ENCODE results near the gene MTMR12. TPM values are rescaled to one million over a fixed set of nuclear protein-coding genes. Genes with fewer than 3 reads are reported as not detected.

The MTMR12 gene
- polyA plus RNA-seq, 1 donor (not counting 4 experiments of a cell fraction or from before 2014, with no cell fraction given) = 17.1 TPM

DNA sequence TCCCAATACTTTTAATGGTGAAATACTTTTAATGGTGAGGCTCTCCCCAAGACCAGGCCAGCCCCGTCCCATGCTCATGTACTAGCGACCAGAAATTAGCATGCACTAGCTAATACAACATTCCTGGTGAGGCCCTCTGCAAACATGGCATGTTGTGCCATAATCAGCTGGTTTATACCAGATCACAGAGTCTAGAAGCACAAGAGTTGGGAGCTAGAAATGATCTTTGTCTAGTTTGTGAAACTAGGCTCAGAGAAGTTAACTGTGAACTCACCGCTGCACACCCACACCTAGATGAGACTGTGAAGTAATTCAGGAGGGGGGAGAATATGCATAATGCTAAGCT, 37.4 kb downstream of the MTMR12 start:
- Histone ChIP-seq H3K4me2 (ENCODE audit: control insufficient read depth, extremely low read depth, insufficient read depth, low read depth, low read length) (no peak overlapping the region), H3K4me1 (ENCODE audit: control insufficient read depth, extremely low read depth, insufficient read depth, low read length) (peaks cover 6% of the 10 kb centered on the region), H3K27ac (ENCODE audit: control insufficient read depth, insufficient read depth, low read length) (no peak overlapping the region), H3K9me1 (ENCODE audit: control insufficient read depth, extremely low read depth, insufficient read depth, low read length) (no peaks in the 10 kb centered on the region), H3K27me3 (ENCODE audit: control insufficient read depth, extremely low read depth, insufficient read depth, low read length) (no peaks in the 10 kb centered on the region), H3K4me3 (ENCODE audit: control insufficient read depth in 2 of 3, extremely low read depth in 1 of 3, insufficient read depth in 2 of 3, low read depth in 1 of 3, low read length in 3 of 3) (no peak overlapping the region), H3K79me2 (ENCODE audit: control insufficient read depth, insufficient read depth, low read length) (no peaks in the 10 kb centered on the region), H3K9ac (ENCODE audit: control insufficient read depth, extremely low read depth, insufficient read depth, low read length) (no peak overlapping the region), H2AFZ (ENCODE audit: control insufficient read depth, low read length) (no peak overlapping the region), H3K9me3 (ENCODE audit: control insufficient read depth, low read depth, low read length) (no peaks in the 10 kb centered on the region), H3K36me3 (ENCODE audit: control insufficient read depth in 2 of 2, extremely low read depth in 1 of 2, insufficient read depth in 2 of 2, low read length in 2 of 2) (peaks cover 14 to 17% of the 10 kb centered on the region in 2 experiments), H4K20me1 (ENCODE audit: control insufficient read depth, extremely low read depth, insufficient read depth, low read length) (no peaks in the 10 kb centered on the region)
- TF ChIP-seq EZH2 (IDR thresholded peaks at IDR 0.05; ENCODE audit: low read length) = no peak
- TF ChIP-seq, protein P1, sequence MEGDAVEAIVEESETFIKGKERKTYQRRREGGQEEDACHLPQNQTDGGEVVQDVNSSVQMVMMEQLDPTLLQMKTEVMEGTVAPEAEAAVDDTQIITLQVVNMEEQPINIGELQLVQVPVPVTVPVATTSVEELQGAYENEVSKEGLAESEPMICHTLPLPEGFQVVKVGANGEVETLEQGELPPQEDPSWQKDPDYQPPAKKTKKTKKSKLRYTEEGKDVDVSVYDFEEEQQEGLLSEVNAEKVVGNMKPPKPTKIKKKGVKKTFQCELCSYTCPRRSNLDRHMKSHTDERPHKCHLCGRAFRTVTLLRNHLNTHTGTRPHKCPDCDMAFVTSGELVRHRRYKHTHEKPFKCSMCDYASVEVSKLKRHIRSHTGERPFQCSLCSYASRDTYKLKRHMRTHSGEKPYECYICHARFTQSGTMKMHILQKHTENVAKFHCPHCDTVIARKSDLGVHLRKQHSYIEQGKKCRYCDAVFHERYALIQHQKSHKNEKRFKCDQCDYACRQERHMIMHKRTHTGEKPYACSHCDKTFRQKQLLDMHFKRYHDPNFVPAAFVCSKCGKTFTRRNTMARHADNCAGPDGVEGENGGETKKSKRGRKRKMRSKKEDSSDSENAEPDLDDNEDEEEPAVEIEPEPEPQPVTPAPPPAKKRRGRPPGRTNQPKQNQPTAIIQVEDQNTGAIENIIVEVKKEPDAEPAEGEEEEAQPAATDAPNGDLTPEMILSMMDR (optimal IDR thresholded peaks at IDR 0.05 in 1 of 3, IDR thresholded peaks at IDR 0.05 in 1 of 3, conservative IDR thresholded peaks at IDR 0.05 in 1 of 3; ENCODE audit: extremely low read depth in 1 of 3, insufficient read depth in 2 of 3, low read length in 3 of 3) = no peak
- no peak for FAIRE-seq
- DNase-seq (ENCODE audit: low read depth, low spot score) = no peak
- dilution Hi-C loops (cut with MboI; ENCODE audit: extremely low pct_ligation_motif_present, low sequenced_read_pairs) = no loop called here

DNA sequence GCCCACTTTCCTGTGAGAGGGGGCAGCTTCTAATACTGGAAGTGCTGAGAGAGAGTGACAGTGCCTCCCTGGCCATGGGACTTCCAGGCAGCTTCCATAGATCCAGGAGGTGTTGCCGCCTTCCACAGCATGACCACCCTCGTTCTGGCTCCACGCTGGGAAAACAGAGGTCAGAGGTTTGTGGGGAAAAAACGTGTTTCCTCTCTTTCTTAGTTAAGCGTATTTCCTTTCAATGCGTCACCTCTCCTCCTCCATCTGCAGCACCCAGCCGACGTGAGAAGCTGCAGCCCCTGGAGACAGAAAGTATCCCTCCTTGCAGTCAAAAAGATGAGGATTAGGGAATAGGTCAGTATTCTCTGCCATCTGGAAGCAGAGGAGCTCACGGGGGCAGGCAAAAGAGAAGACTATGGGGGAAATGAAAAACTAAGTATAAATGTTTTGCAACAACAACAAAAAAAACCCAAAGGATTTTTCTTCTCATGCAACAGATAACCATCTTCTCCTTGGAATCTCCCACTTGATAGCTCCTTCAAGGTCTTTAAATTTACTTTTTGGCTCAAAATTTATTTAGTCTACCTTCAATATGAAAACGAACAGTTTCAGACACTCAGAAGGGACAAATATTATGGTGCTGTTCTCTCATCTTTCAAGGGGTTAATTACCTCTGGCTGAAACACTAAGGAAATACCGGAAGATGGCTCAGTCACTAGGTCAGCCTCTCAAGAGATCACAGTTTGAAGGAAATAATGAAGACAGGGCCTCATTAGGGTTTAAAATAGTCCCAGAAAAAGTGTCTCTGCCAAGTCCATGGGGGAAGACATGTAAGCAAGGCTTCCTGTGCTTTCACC, 38.0 kb downstream of the MTMR12 start:
- Histone ChIP-seq H3K9ac (ENCODE audit: control insufficient read depth, extremely low read depth, insufficient read depth, low read length) (no peak overlapping the region), H3K9me1 (ENCODE audit: control insufficient read depth, extremely low read depth, insufficient read depth, low read length) (no peaks in the 10 kb centered on the region), H4K20me1 (ENCODE audit: control insufficient read depth, extremely low read depth, insufficient read depth, low read length) (no peaks in the 10 kb centered on the region), H3K9me3 (ENCODE audit: control insufficient read depth, low read depth, low read length) (no peaks in the 10 kb centered on the region), H3K27me3 (ENCODE audit: control insufficient read depth, extremely low read depth, insufficient read depth, low read length) (no peaks in the 10 kb centered on the region), H3K79me2 (ENCODE audit: control insufficient read depth, insufficient read depth, low read length) (no peaks in the 10 kb centered on the region), H3K36me3 (ENCODE audit: control insufficient read depth in 2 of 2, extremely low read depth in 1 of 2, insufficient read depth in 2 of 2, low read length in 2 of 2) (peaks cover 15 to 19% of the 10 kb centered on the region in 2 experiments), H3K4me2 (ENCODE audit: control insufficient read depth, extremely low read depth, insufficient read depth, low read depth, low read length) (no peak overlapping the region), H3K27ac (ENCODE audit: control insufficient read depth, insufficient read depth, low read length) (no peak overlapping the region), H3K4me3 (ENCODE audit: control insufficient read depth in 2 of 3, extremely low read depth in 1 of 3, insufficient read depth in 2 of 3, low read depth in 1 of 3, low read length in 3 of 3) (no peak overlapping the region), H2AFZ (ENCODE audit: control insufficient read depth, low read length) (no peak overlapping the region), H3K4me1 (ENCODE audit: control insufficient read depth, extremely low read depth, insufficient read depth, low read length) (peaks cover 6% of the 10 kb centered on the region)
- DNase-seq (ENCODE audit: low read depth, low spot score) (no peak), FAIRE-seq (no peak)
- dilution Hi-C loops (cut with MboI; ENCODE audit: extremely low pct_ligation_motif_present, low sequenced_read_pairs) = no loop called here
- TF ChIP-seq, protein P1 (optimal IDR thresholded peaks at IDR 0.05 in 1 of 3, IDR thresholded peaks at IDR 0.05 in 1 of 3, conservative IDR thresholded peaks at IDR 0.05 in 1 of 3; ENCODE audit: extremely low read depth in 1 of 3, insufficient read depth in 2 of 3, low read length in 3 of 3) = no peak
- TF ChIP-seq EZH2 (IDR thresholded peaks at IDR 0.05; ENCODE audit: low read length) = no peak
